Measurements from ENCODE around the gene PDGFD. TPM values are rescaled to one million over a fixed set of nuclear protein-coding genes. Genes with fewer than 3 reads are reported as not detected.

The PDGFD gene
- total RNA-seq, 1 experiment from 2014 or later, result 1.7 TPM

GRCh38 chr11:104163100-104164027 is 583 bp downstream of the PDGFD start:
- Histone ChIP-seq H3K4me2 (ENCODE audit: insufficient read depth, insufficient read length, low read length) (peak overlapping the region; percentile 83), H4K8ac (replicated peaks; ENCODE audit: insufficient read length, low read depth, low read length) (no peak overlapping the region), H2AK5ac (ENCODE audit: insufficient read length, low read length) (no peak overlapping the region), H3K79me1 (ENCODE audit: insufficient read depth, low read depth, low read length, poor library complexity, severe bottlenecking) (no peaks in the 10 kb centered on the region), H4K91ac (ENCODE audit: insufficient read length, low read depth, low read length) (no peak overlapping the region), H3K4me1 (ENCODE audit: insufficient read depth, low read length) (peaks cover 3% of the 10 kb centered on the region; the same call in 1 of the 2 replicates), H3K18ac (ENCODE audit: insufficient read length, low read depth, low read length) (no peak overlapping the region), H2AFZ (ENCODE audit: low read length) (peak overlapping the region; percentile 43), H3K23ac (ENCODE audit: insufficient read length, low read depth, low read length) (no peak overlapping the region), H3K79me2 (ENCODE audit: insufficient read depth, low read length) (no peaks in the 10 kb centered on the region), H3T11ph (ENCODE audit: low read length) (no peak overlapping the region), H2BK12ac (ENCODE audit: insufficient read length, low read depth, low read length) (no peak overlapping the region), H3K4ac (ENCODE audit: low read depth, low read length) (no peak overlapping the region), H2BK5ac (ENCODE audit: insufficient read length, low read length) (no peak overlapping the region), H3K9ac (ENCODE audit: extremely low read depth, insufficient read length, low read length) (no peak overlapping the region), H3K27ac (ENCODE audit: insufficient read length, low read depth, low read length) (no peak overlapping the region), H3K14ac (ENCODE audit: insufficient read depth, low read length) (no peak overlapping the region), H4K20me1 (ENCODE audit: control insufficient read depth, insufficient read depth, insufficient read length) (no peaks in the 10 kb centered on the region), H3K27me3 (ENCODE audit: insufficient read depth, low read length) (no peaks in the 10 kb centered on the region), H2BK120ac (ENCODE audit: low read depth, low read length, poor library complexity, severe bottlenecking) (no peak overlapping the region), H3K9me3 (ENCODE audit: control insufficient read depth, low read depth, low read length) (no peaks in the 10 kb centered on the region), H3K23me2 (ENCODE audit: insufficient read length, low read depth, low read length, poor library complexity, severe bottlenecking) (no peaks in the 10 kb centered on the region), H4K5ac (ENCODE audit: insufficient read length, low read depth, low read length) (no peak overlapping the region), H2BK20ac (ENCODE audit: low read depth, low read length, poor library complexity, severe bottlenecking) (no peak overlapping the region), H3K56ac (ENCODE audit: insufficient read length, low read depth, low read length) (no peak overlapping the region), H2BK15ac (ENCODE audit: low read depth, low read length) (no peak overlapping the region)
- peaks cover 0 to 2% of the 10 kb centered on the region in 2 experiments; a peak in 1 of 5 replicates for H3K9me3 Mint-ChIP-seq
- peaks cover 3% of the 10 kb centered on the region; the same call in 1 of the 2 replicates for H3K27me3 Mint-ChIP-seq (ENCODE audit: low read depth)
- TF ChIP-seq, protein P1, sequence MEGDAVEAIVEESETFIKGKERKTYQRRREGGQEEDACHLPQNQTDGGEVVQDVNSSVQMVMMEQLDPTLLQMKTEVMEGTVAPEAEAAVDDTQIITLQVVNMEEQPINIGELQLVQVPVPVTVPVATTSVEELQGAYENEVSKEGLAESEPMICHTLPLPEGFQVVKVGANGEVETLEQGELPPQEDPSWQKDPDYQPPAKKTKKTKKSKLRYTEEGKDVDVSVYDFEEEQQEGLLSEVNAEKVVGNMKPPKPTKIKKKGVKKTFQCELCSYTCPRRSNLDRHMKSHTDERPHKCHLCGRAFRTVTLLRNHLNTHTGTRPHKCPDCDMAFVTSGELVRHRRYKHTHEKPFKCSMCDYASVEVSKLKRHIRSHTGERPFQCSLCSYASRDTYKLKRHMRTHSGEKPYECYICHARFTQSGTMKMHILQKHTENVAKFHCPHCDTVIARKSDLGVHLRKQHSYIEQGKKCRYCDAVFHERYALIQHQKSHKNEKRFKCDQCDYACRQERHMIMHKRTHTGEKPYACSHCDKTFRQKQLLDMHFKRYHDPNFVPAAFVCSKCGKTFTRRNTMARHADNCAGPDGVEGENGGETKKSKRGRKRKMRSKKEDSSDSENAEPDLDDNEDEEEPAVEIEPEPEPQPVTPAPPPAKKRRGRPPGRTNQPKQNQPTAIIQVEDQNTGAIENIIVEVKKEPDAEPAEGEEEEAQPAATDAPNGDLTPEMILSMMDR (conservative IDR thresholded peaks at IDR 0.05), result no peak; the same call in 2 of the 3 replicates
- no CpG with 5 or more reads among the region's 38 CpGs for WGBS (ENCODE audit: extremely low coverage, insufficient read length, low lambda C conversion rate)
- peaks cover 9 to 13% of the 10 kb centered on the region in 2 experiments for H3K4me1 Mint-ChIP-seq
- H3K36me3 Mint-ChIP-seq (ENCODE audit: insufficient read depth in 1 of 3, low read depth in 3 of 3), result no peaks in the 10 kb centered on the region
- DNase-seq, result peak; percentile 66
- peak overlapping the region; percentile 84 to 99 for H3K4me3 Mint-ChIP-seq
- peak overlapping the region; percentile 83 to 95 (median 88); a peak in 5 of 7 replicates for H3K27ac Mint-ChIP-seq
